ENCODE results near the gene RARS2.

The RARS2 gene

DNA sequence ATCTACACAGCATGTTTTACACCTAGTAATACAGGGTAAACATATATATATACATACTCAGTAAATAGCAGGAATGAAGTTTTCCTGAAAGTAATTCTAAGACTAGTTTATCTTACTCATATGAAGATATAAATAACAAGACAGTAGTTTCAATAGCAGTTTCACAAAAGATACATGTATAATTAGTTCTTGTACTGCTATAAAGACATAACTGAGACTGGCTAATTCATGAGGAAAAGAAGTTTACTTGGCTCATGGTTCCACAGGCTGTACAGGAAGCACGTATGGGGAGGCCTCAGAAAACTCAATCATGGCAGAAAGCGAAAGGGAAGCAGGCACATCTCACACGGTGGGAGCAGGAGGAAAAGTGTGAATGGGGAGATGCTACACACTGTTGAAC lies 16.9 kb downstream of the RARS2 start:
- no peak for DNase-seq

DNA sequence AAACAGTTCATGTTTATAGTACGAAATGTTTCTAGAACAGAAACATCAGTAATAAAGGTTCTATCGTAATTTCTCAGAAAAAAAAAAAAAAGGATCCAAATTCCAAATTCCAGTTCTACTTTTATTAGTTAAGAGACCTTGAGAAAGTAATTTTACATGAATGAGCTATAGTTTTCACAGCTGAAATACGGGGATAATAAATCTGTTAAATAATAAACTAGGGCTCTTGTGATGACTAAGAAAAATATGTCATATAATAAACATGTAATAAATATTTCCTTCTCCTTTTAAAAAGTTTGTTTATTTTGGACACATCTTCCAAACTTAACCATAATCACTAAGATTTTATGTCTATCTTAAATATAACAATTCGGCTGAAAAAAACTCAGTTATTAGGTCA lies 17.8 kb downstream of the RARS2 start:
- no peak for DNase-seq

DNA sequence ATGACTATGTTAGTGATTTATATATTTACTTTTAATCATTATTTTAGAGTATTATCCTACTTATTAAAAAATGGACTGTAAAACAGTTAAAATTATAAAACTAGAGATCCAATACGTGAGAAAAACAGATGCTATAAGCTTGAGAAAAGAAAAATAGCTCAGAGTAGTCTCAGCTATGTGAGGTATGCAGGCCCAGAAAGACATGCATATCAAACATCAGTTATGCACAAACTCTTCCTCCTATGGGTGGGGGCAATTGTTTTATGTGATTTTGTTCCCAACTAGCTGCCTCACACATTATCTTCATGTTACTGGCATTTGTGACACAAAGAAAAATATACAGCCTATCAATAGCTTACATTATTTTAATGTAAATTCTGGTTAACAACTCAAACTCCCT lies 28.8 kb downstream of the RARS2 start:
- no peak for DNase-seq

DNA sequence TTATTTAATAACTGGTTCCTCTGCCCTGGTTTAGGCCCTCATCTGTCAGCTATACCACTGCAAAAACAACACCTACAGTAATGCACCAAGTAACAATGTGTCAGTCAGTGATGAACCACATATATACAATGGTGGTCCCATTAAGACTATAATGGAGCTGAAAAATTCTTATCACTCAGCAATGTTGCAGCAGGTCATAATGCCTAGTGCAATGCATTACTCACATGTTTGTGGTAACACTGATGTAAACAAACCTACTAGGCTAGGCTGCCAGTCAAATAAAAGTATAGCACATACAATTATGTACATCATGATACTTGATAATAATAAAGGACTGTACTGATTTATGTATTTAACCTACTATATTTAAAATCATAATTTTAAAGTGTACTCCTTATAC lies 31.3 kb downstream of the RARS2 start:
- DNase-seq = no peak

DNA sequence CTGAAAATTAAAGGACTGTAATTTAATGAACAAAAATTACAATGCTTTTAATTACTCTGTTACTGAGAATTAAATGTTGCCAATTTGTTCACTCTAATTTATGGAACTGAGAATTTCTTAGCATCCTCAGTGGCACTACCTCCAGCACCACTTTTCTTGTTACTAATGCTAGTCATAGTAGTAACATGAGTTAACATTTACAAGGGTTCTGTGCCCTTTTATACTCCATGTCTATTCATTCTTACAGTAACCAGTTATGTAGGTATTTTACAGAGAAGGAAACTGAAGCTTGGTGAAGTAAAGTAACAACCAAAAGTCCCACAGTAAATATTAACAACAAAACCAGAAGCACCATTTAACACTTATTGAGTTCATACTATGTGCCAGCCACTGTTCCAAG lies 34.3 kb downstream of the RARS2 start:
- no peak for DNase-seq

DNA sequence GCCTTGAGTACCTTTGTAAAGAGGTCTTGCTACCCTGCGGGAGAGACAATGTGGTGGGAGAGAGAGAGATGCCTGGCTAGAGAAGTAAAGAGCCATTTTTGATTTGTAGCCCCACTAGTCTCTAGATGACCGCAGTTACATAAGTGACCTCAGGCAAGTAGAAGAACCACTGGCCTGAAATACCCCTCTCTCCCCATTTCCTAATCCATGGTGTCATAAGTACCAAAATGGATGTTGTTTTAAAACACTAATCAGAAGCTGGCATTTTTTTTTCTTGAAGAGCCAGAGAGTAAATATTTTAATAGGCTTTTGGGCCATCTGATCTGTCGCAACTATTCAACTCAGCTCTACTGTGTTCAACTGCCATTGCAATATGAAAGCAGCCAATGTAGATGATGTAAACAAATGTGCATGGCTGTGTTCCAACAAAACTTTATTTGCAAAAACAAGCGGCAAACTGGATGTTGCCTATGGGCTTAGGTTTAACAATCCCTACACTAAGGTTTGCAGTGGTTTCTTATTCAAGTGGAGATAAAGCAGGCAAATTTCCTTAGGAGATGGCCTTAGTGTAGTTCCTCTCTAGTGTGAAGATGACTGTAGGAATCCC lies 36.5 kb downstream of the RARS2 start:
- DNase-seq = no peak

DNA sequence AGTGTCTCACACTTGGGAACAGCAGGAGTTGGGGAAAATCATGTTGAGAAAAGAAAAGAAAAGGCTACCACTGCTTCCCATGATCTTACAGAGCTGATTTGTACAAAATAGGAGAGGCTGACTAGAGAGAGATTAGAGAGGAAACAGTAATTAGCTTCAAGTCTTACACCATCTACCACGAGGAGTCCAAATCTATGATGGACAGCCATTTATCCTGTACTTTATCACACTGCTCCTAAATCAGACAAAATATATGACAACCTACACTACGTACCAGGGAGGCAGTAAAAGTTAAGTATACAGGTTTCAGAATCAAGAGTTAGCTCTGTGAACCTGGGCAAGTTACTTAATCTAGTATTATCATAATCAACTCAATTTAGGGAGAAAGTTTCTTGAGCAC lies 38.0 kb downstream of the RARS2 start:
- DNase-seq = no peak

DNA sequence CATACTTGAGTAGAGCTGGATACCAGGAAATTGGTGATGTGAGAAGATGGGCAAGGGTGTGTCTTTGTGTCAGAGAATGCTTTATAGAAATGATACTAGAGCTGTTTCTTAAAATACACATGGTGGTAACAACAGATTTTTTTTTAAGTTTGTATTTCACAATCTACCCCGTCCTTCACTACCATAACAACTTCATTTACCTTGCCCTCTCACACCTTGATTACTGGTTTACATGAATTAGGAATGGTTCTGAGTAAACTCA lies 45.4 kb downstream of the RARS2 start:
- no peak for DNase-seq

DNA sequence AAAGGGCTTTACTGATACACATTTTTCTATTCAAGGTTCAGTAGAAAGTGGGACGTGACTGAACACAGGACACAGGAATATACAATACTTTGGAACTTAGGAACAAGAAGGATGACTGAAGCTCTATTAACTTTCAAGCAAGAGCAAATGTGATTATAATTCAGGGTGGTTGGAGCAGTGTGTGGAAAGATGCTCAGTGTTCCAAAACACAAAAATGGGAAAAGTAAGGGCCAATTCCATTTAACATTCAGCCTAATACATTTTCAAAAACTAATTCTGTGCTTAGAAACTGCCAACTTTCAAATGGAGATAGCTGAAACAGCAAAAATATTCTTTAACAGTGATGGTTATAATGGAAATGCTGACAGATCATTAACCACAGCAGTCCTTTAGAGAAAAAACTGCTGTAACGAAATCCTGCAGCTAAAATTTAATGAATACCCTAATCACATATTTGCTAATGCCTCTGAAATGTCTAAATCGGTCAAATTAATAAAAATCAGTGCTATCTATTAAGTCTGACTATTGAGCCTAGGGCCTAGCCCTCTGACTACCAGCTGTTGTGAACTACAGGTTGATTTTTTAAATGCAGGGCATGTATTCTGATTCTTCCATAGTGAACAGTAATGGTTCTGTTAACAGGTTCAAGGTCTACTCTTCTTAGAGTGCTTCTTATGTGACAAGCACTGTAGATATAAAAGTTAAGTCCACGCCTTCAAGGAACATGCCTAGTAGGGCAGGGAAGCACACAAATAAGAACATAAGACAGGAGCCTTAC lies 45.9 kb downstream of the RARS2 start:
- no peak for DNase-seq

DNA sequence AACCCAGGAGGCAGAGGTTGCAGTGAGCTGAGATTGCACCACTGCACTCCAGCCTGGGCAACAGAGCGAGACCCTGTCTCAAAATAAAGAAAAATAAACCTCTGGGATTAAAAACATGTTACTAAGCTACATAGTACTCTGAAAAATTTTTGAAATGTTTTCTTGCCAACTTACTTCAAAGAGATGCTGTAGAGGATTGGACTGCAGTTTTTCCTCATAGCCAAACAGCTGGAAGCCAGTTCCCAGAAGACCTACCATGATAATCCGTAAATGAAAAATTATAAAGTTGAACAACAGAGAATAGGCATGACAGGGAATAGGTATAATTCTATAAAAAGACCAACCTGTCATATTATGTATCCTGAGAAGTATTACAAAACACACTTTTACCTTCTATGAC lies 48.0 kb downstream of the RARS2 start:
- DNase-seq = no peak

DNA sequence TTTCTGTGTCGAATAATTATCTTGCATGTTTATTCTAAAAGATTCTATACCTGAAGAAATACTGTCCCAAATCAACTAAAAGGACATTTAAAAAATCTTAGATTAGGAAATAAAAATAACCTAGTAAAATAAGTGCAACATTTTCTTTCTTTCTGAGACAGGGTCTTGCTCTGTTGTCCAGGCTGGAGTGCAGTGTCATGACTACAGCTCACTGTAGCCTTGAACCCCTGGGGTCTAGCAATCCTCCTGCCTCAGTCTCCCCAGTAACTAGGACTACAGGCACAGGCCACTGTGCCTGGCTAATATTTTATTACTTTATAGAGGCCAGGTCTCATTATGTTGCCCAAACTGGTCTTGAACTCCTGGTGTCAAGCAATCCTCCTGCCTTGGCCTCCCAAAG lies 48.7 kb downstream of the RARS2 start:
- DNase-seq = no peak

DNA sequence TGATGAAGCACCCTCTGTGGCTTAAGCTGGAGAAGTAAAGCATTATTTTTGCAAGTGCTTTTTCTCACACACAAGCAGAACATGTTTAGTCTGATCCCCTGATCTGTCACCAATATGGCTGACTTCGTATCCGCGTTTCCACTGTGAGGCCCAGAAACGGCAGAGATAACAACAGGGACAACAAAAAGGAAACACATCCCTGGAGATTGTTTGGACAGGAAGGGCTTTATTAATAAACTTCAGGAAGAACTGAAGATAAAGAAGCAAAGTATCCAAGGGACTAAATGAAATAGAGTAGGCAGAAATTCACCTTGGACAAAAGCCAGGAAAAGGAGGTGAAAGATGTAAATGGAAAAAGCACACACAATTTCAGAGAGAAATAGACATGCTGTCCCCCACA lies 49.2 kb downstream of the RARS2 start:
- no peak for DNase-seq

DNA sequence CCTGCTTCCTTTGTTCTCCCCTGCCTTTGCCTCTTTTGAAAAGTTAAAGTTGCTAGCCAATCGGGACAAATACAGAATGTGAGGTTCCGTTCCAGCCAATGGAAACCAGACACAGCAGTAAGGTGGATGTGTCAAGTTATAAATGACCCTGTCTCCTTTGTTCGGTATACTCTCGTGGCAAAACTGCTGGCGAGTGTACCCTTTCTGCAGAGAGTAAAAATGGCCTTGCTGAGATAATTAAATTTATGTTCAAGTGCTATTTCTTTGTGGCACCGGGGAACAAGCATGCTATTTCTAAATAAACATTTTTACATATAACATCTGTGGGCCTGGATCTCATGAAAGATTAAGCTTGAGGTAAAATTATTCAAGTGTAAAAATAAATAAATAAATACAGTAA lies 50.2 kb downstream of the RARS2 start:
- no peak for DNase-seq

DNA sequence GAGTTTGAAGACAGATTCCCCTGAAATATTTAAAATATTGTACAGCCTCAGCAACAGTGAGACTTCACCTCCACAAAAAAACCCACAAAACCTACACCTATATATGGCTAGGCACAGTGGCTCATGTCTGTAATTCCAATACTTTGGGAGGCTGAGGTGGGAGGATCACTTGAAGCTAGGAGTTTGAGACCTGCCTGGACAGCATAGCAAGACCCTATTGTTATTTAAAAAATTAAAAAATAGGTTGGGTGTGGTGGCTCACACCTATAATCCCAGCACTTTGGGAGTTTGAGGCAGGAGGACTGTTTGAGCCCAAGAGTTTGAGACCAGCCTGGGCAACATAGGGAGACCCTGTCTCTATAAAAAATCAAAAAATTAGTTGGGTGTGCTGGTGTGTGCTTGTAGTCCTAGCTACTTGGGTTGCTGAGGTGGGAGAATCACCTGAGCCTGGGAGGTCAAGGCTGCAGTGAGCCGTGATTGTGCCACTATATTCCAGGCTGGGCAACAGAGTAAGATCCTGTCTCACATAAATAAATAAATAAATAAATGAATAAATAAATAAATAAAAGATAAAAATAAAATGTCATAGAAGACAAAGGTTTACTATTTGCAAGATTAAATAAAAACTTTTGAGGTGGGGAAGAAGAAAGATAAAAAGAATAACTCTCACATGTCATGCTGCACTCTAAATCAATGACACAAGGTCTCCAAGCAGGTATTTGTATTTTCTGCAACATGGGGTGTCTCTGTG lies 51.1 kb downstream of the RARS2 start:
- DNase-seq = no peak

DNA sequence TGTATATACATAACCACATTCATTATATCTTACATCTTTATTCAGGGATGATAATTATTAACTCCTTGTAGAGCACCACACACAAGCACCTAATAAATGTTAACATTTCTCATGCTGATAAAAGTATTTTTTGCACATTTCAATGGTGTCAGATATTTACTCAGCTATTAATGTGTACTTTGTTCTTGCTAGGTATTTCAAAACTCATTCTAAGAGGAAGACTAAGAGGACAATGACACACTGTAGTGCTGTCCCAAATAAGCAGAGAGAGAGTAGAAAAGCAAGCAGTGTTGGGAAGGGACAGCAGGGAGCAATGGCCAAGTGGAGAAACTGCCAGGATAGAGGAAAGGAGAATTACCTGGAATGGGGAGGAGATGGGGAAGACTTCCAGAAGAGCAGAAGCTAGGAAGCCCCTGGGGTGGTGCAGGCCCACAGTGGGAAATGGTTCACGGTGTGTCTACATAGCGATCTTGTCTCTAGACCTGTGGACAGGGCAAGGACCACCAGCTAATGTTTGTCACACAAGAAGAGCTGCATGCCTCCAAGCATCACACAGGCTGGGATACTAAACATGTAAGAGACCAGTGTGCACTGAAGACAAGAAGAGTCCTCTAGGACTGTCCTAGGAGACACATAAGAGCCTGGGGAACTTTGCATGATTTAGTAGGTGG lies 55.3 kb downstream of the RARS2 start:
- DNase-seq = no peak

DNA sequence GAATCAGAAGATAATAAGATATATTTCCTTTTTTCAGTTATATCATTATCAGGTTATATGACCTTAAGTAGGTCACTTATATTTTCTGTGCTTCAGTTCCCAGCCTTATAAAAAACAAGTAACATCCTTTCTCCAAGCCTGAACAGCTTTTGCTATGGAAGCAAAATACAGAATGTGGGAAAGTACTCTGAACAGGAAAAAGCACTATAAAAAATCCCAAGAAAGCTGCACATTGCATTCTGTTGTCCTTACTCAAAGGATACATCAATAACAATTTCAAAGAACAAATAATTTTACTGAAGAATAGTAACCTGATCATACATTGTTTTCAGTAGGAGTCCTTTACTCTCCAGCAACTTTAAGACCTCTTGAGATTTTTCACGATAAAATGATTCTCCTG lies 60.6 kb downstream of the RARS2 start:
- DNase-seq = no peak

DNA sequence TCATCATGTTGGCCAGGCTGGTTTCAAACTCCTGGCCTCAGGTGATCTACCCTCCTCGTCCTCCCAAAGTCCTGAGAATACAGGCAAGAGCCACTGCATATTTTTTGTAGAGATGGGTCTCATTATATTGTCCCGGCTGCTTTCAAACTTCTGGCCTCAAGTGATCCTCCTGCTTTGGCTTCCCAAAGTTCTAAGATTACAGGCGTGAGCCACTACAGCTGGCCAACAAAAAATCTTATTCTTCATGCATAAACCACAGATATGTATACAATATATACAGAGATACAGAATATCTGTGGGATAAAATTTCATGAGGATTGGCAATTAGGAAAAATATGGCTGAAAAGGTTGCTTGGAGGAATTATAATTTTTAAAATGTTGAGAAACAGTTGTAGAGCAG lies 67.1 kb downstream of the RARS2 start:
- no peak for DNase-seq

DNA sequence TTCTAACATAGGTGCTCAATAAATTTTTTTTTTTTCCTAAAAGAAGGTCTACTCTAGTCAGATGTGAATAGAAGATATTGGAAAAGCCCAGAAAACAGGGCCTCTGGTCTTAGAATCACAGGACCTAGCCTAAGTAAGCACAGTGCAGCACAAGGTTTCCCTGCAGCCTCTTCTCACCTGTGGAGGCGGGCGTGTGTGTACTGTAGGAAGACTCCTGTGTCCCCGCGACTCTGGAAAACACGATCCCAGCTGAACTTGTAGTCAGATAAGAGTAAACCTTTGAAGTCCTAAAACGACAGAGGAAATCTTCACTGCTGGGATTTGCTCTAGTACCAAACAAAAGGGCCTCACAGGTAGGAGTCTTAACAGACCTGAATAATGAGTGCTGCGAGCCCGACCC lies 71.3 kb downstream of the RARS2 start:
- DNase-seq = no peak

DNA sequence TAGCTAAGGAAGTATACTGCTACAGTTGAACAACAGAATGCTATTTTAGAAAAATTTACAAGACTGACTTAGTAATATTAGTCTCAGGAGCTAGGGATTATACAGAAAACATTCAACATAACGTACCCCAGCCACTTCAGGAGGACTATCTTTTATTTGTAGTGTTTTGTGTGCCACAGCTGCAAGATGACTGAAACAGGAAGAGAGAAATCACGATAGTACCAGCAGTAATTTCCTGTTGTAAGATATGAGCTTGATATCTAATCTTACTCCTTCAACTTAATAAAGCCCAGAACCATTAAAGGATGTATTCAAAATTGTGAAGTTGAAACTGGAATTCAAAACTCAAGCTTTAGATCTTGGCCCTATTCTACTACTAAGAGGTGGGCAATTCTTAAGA lies 75.0 kb downstream of the RARS2 start:
- no peak for DNase-seq

DNA sequence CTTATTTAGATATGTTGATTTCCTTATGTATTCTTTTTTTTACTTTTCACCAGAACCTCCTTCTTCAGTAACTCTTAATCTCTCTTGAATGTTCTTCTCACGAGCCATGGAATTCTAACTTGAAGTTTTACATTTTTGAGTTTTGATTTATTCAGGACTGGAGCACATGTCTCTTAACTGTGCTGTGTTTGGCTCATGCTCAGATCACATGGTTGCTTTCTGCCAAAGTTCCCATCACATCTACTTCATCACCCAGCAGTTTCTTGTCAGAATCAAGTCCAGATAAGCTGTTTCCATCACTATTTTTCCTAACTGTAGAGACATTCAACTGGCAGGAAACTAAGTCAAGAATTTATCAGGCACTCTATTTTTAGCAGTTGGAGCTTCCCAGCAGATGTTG lies 85.3 kb downstream of the RARS2 start:
- DNase-seq = no peak

DNA sequence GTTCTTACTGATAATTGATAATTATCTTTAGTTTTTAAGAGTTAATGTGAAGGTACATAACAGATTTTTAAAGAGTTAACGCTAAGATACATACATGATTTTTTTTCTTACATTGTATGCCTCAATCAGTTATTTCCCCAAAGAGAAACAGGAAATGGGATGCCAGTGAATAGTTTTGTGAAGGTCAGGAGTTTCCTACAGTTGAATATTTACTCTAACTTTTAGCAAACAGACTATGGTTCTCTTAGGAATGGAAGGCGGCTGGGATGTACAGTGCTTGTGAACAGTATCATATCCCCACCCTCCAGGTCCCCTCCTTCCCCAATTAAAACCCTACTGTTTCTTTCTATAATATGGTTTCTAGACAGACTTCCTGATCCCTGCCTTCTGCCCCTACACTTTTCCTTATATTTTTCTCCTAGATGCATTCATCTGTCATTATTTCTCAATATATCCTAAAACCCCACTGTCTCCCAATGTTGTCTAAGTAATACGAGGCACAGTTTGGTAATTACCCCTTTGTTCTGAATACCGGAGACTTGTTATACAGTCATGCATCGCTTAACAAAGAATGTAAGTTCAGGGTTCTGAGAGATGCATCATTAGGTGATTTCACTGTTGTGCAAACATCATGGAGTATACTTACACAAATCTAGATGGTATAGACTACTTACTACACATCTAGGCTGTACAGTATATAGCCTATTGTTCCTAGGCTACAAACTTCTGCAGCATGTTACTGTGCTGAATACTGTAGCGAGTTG lies 87.8 kb downstream of the RARS2 start:
- peak; percentile 21 for DNase-seq

DNA sequence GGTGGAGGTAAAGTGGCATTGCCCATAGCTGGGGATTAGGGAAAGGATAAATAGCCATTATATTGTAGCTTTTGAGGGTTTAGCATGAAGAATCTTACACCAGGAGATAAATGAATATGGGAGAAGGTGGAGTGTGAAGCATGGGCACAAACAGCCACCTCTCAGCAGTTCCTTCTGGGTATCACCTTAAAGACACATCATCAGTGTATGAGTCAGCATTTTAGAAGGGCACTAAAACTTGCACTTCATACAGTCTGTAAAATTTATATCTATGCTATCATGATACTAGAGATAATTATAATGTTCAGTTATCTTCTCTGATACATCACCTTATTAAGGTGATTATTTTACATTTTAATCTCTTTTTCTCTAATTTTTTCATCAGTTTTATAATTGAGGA lies 91.7 kb downstream of the RARS2 start:
- DNase-seq = no peak

DNA sequence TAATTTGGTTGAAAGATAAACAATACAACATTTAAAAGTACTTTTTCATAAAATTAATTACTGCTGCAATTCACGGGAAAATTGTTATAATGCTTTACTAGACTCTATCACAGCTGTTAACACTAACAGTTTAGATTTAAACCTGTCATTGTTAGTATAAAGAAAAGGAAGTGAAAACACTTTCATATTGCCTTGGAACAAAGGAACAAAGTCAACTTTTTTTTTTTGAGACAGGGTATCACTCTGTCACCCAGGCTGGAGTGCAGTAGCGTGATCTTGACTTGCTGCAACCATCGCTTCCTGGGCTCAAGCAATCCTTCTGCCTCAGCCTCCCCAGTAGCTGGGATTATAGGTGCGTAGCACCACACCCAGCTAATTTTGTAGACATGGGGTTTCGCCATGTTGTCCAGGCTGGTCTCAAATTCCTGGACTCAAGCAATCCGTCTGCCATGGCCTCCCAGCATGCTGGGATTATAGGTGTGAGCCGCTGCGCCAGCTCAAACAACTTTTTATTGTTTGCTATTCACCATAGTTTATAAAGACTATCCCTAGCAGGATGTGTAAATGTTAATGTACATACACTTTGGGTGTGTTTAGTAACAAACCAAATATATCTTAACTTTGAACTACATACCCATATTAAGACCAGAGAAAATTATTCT lies 94.9 kb downstream of the RARS2 start:
- no peak for DNase-seq
